Ishikawa (cell line): ENCODE measurements around the gene P2RX6.
A peak's percentile ranks its signal among the peaks of the same experiment; 100 is the strongest.

ENCODE experiments used
- CEBPB ChIP-seq: IDR thresholded peaks from 2 replicates; pipeline ENCODE4 v1.6.1; 2012
- CREB1 ChIP-seq: IDR thresholded peaks from 2 replicates; pipeline ENCODE4 v1.6.1; 2012; ENCODE audit warnings: low read depth
- EGR1 ChIP-seq: IDR thresholded peaks from 2 replicates; pipeline ENCODE4 v1.6.1; 2012
- EP300 ChIP-seq: IDR thresholded peaks from 2 replicates; pipeline ENCODE4 v1.6.1; 2012; ENCODE audit warnings: borderline replicate concordance
- FOXM1 ChIP-seq: IDR thresholded peaks from 2 replicates; pipeline ENCODE4 v1.6.1; 2012; ENCODE audit warnings: low read depth, borderline replicate concordance
- MAX ChIP-seq: IDR thresholded peaks from 2 replicates; pipeline ENCODE4 v1.6.1; 2012
- NFIC ChIP-seq: IDR thresholded peaks from 2 replicates; pipeline ENCODE4 v1.6.1; 2012
- RAD21 ChIP-seq: IDR thresholded peaks from 2 replicates; pipeline ENCODE4 v1.6.1; 2012; ENCODE audit warnings: low read depth
- REST ChIP-seq: IDR thresholded peaks from 2 replicates; pipeline ENCODE4 v1.6.1; 2012; ENCODE audit warnings: low read depth, mild to moderate bottlenecking
- TAF1 ChIP-seq: IDR thresholded peaks from 2 replicates; pipeline ENCODE4 v1.6.1; 2012; ENCODE audit warnings: low read depth, mild to moderate bottlenecking
- TEAD4 ChIP-seq: IDR thresholded peaks from 2 replicates; pipeline ENCODE4 v1.6.1; 2012
- USF1 ChIP-seq: IDR thresholded peaks from 2 replicates; pipeline ENCODE4 v1.6.1; 2012
- YY1 ChIP-seq: IDR thresholded peaks from 2 replicates; pipeline ENCODE4 v1.6.1; 2012; ENCODE audit warnings: low read depth
- ZBTB7A ChIP-seq: IDR thresholded peaks from 2 replicates; pipeline ENCODE4 v1.6.1; 2012; ENCODE audit warnings: low read depth

P2RX6 gene

GRCh38 chr22:21012446-21013407 is 2.2 kb upstream of the P2RX6 start:
- TF ChIP-seq ZBTB7A (no peak), REST (no peak), EGR1 (no peak), CREB1 (no peak), EP300 (no peak), CEBPB (no peak), RAD21 (no peak), TEAD4 (no peak), FOXM1 (no peak), MAX (no peak), USF1 (no peak), TAF1 (no peak), YY1 (no peak)

- no peak for TF ChIP-seq USF1
- TF ChIP-seq MAX: no peak
- TF ChIP-seq NFIC: no peak
- TF ChIP-seq REST: 0 out of 2 replicates have a peak, but pooled peaks have one; percentile 29
- TF ChIP-seq EGR1: no peak
- TF ChIP-seq ZBTB7A: peak; percentile 70; the same call in 1 of the 2 replicates
- no peak for TF ChIP-seq FOXM1
- no peak for TF ChIP-seq YY1
These were observed 1.2 kb upstream of the P2RX6 start for GRCh38 chr22:21013657-21014201.

- TF ChIP-seq CREB1 (no peak), EGR1 (0 out of 2 replicates have a peak, but pooled peaks have one; percentile 28), TEAD4 (no peak)
These were observed 701 bp upstream of the P2RX6 start for GRCh38 chr22:21014202-21014725.

- no peak for TF ChIP-seq ZBTB7A
- no peak for TF ChIP-seq REST
- no peak for TF ChIP-seq NFIC
- no peak for TF ChIP-seq FOXM1
- no peak for TF ChIP-seq EGR1
- no peak for TF ChIP-seq MAX
- no peak for TF ChIP-seq CREB1
- no peak for TF ChIP-seq TAF1
- no peak for TF ChIP-seq YY1
These were observed 571 bp downstream of the P2RX6 start for GRCh38 chr22:21015466-21016006.
